Calu3 (cell line): ENCODE results near the gene AQP12A. TPM values are rescaled to one million over a fixed set of nuclear protein-coding genes. Genes with fewer than 3 reads are reported as not detected.

Source experiments
- BruUV-seq: library from RNA; stranded (reverse); fragments of 400-500 nt; replicated peaks from 2 replicates; lab custom pipeline; 2021; lab: Mats Ljungman, UMichigan
- CTCF ChIA-PET: fragments of 300-600 bp; sonication (Branson Sonifier 250); formaldehyde crosslinking; loops from one replicate; lab custom pipeline; 2022; ENCODE audit warnings: antibody characterized with exemption; lab: Charles Lee
- DNase-seq: peaks from one replicate; pipeline ENCODE4 v3.0.0; 2022
- H3K27ac Mint-ChIP-seq: one replicate; pipeline ENCODE4 v1.8.0; 2022; ENCODE audit warnings: mixed read lengths; ENCODE audit not compliant: unreplicated experiment
- H3K27me3 Mint-ChIP-seq: one replicate; pipeline ENCODE4 v1.8.0; 2022; ENCODE audit warnings: mixed read lengths; ENCODE audit not compliant: unreplicated experiment
- H3K36me3 Mint-ChIP-seq: one replicate; pipeline ENCODE4 v1.8.0; 2022; ENCODE audit warnings: mild to moderate bottlenecking, moderate library complexity, mixed read lengths; ENCODE audit not compliant: insufficient read depth, unreplicated experiment
- H3K4me1 Mint-ChIP-seq: one replicate; pipeline ENCODE4 v1.8.0; 2022; ENCODE audit warnings: mild to moderate bottlenecking, low read depth, mixed read lengths; ENCODE audit not compliant: unreplicated experiment
- H3K4me3 Mint-ChIP-seq: one replicate; pipeline ENCODE4 v1.8.0; 2022; ENCODE audit warnings: mild to moderate bottlenecking, low read depth, moderate library complexity, mixed read lengths; ENCODE audit not compliant: unreplicated experiment
- H3K9me3 Mint-ChIP-seq: one replicate; pipeline ENCODE4 v1.8.0; 2022; ENCODE audit warnings: low read depth, mixed read lengths; ENCODE audit not compliant: unreplicated experiment
- CTCF ChIP-seq: fragments of 200-600 bp; IDR thresholded peaks from one replicate; pipeline ENCODE4 v1.8.0; 2022; ENCODE audit warnings: antibody characterized with exemption; ENCODE audit not compliant: unreplicated experiment
- intact Hi-C: fragments of 100-400 bp; cut with micrococcal nuclease; formaldehyde crosslinking; loops from one replicate; pipeline ENCODE4 v1.10.0; 2022; ENCODE audit not compliant: unreplicated experiment
- total RNA-seq: library from RNA; stranded (reverse); gene quantifications from 2 replicates; pipeline ENCODE4 v1.2.3, GENCODE V29; 2022

Gene AQP12A
- total RNA-seq, 1 experiment from 2014 or later: not detected

GRCh38 chr2:240739797-240740196, 48.1 kb downstream of the AQP12A start:
- TF ChIP-seq CTCF: no peak
- Mint-ChIP-seq H3K4me3 (peak overlapping the region; percentile 10), H3K4me1 (peaks cover 30% of the 10 kb centered on the region), H3K36me3 (peaks cover 80% of the 10 kb centered on the region), H3K27me3 (no peaks in the 10 kb centered on the region), H3K9me3 (no peaks in the 10 kb centered on the region), H3K27ac (peak overlapping the region; percentile 21)
- intact Hi-C loops: no loop called here
- BruUV-seq: no TSS peak
- peak; percentile 61 for DNase-seq
- CTCF ChIA-PET: interaction anchor here (0.7 kb wide), 3 partner anchors 11 to 401 kb away, joined by 3 to 8 read pairs (median 7); no protein-coding TSS in a partner anchor

GRCh38 chr2:240741091-240741490, 49.4 kb downstream of the AQP12A start:
- peaks cover 83% of the 10 kb centered on the region for H3K36me3 Mint-ChIP-seq
- no peak for DNase-seq
- intact Hi-C loops: no loop called here
- H3K9me3 Mint-ChIP-seq: no peaks in the 10 kb centered on the region
- no peak for TF ChIP-seq CTCF
- H3K27ac Mint-ChIP-seq: no peak overlapping the region
- peaks cover 35% of the 10 kb centered on the region for H3K4me1 Mint-ChIP-seq
- H3K27me3 Mint-ChIP-seq: no peaks in the 10 kb centered on the region
- CTCF ChIA-PET: interaction anchor here (0.6 kb wide), 1 partner anchor 10 kb away, joined by 3 read pairs; no protein-coding TSS in a partner anchor
- BruUV-seq: no TSS peak
- no peak overlapping the region for H3K4me3 Mint-ChIP-seq

- CTCF ChIA-PET: interaction anchor here (0.6 kb wide), 1 partner anchor 98 kb away, joined by 3 read pairs; no protein-coding TSS in a partner anchor
- no peaks in the 10 kb centered on the region for H3K9me3 Mint-ChIP-seq
- H3K4me1 Mint-ChIP-seq: peaks cover 35% of the 10 kb centered on the region
- intact Hi-C loops: no loop called here
- H3K27me3 Mint-ChIP-seq: no peaks in the 10 kb centered on the region
- peaks cover 85% of the 10 kb centered on the region for H3K36me3 Mint-ChIP-seq
- H3K27ac Mint-ChIP-seq: no peak overlapping the region
- no TSS peak for BruUV-seq
- no peak overlapping the region for H3K4me3 Mint-ChIP-seq
- no peak for TF ChIP-seq CTCF
- DNase-seq: no peak
Observed at GRCh38 chr2:240742602-240743095, 51.0 kb downstream of the AQP12A start.

GRCh38 chr2:240745456-240745855, 53.8 kb downstream of the AQP12A start:
- no TSS peak for BruUV-seq
- no peak for TF ChIP-seq CTCF
- CTCF ChIA-PET: no interaction called here
- H3K4me3 Mint-ChIP-seq: no peak overlapping the region
- peaks cover 78% of the 10 kb centered on the region for H3K36me3 Mint-ChIP-seq
- H3K4me1 Mint-ChIP-seq: peaks cover 18% of the 10 kb centered on the region
- no peaks in the 10 kb centered on the region for H3K27me3 Mint-ChIP-seq
- DNase-seq: no peak
- H3K9me3 Mint-ChIP-seq: no peaks in the 10 kb centered on the region
- intact Hi-C loops: no loop called here
- H3K27ac Mint-ChIP-seq: no peak overlapping the region
